ENCODE data around the gene ENDOV. TPM values are rescaled to one million over a fixed set of nuclear protein-coding genes. Genes with fewer than 3 reads are reported as not detected.

ENDOV gene
- total and polyA plus RNA-seq, 2 donors from 2014 or later, result 20.3 to 28.0 TPM

GRCh38 chr17:80455784-80456183 is 40.8 kb downstream of the ENDOV start:
- Histone ChIP-seq H3K4me1 (ENCODE audit: control insufficient read depth in 2 of 3, insufficient read depth in 2 of 3, low read depth in 1 of 3, low read length in 3 of 3) (peaks cover 0 to 11% (median 0%) of the 10 kb centered on the region in 3 donors), H3K27me3 (ENCODE audit: control insufficient read depth, insufficient read depth, low read length) (no peaks in the 10 kb centered on the region), H3K9me3 (ENCODE audit: control insufficient read depth in 2 of 3, insufficient read depth in 1 of 3, low read length in 3 of 3) (no peaks in the 10 kb centered on the region), H3K9ac (ENCODE audit: low read length in 3 of 3) (peak overlapping the region in 1 of 3 donors; percentile 93), H3K27ac (ENCODE audit: low read depth in 2 of 2, low read length in 2 of 2) (no peak overlapping the region), H3K4me3 (ENCODE audit: low read length in 3 of 3) (peak overlapping the region in 1 of 3 donors; percentile 82), H3K36me3 (ENCODE audit: control insufficient read depth in 2 of 3, insufficient read depth in 3 of 3, low read length in 3 of 3) (no peaks in the 10 kb centered on the region)
- no peak for TF ChIP-seq CTCF (IDR thresholded peaks at IDR 0.05; ENCODE audit: borderline replicate concordance, extremely low read depth, insufficient read depth)
- DNase-seq (no peak), FAIRE-seq (no peak)
- intact Hi-C loops (cut with DNase I), result no loop called here

- no peak overlapping the region for H3K4me3 ChIP-seq (ENCODE audit: low read length in 3 of 3)
- H3K9ac ChIP-seq (ENCODE audit: low read length in 3 of 3), result no peak overlapping the region
- intact Hi-C loops (cut with DNase I), result no loop called here
- H3K27ac ChIP-seq (ENCODE audit: low read depth in 2 of 2, low read length in 2 of 2), result no peak overlapping the region
- peaks cover 0 to 11% (median 0%) of the 10 kb centered on the region in 3 donors for H3K4me1 ChIP-seq (ENCODE audit: control insufficient read depth in 2 of 3, insufficient read depth in 2 of 3, low read depth in 1 of 3, low read length in 3 of 3)
- no peak for TF ChIP-seq CTCF (IDR thresholded peaks at IDR 0.05; ENCODE audit: borderline replicate concordance, extremely low read depth, insufficient read depth)
- FAIRE-seq (no peak), DNase-seq (no peak)
- H3K27me3 ChIP-seq (ENCODE audit: control insufficient read depth, insufficient read depth, low read length), result no peaks in the 10 kb centered on the region
- H3K9me3 ChIP-seq (ENCODE audit: control insufficient read depth in 2 of 3, insufficient read depth in 1 of 3, low read length in 3 of 3), result no peaks in the 10 kb centered on the region
- no peaks in the 10 kb centered on the region for H3K36me3 ChIP-seq (ENCODE audit: control insufficient read depth in 2 of 3, insufficient read depth in 3 of 3, low read length in 3 of 3)
Observed at GRCh38 chr17:80456465-80457235, 41.7 kb downstream of the ENDOV start.

- no peak for DNase-seq
- no peak for TF ChIP-seq CTCF (IDR thresholded peaks at IDR 0.05; ENCODE audit: borderline replicate concordance, extremely low read depth, insufficient read depth)
- H3K27ac ChIP-seq (ENCODE audit: low read depth in 2 of 2, low read length in 2 of 2), result no peak overlapping the region
- no peak overlapping the region for H3K9ac ChIP-seq (ENCODE audit: low read length in 3 of 3)
- no peaks in the 10 kb centered on the region for H3K36me3 ChIP-seq (ENCODE audit: control insufficient read depth in 2 of 3, insufficient read depth in 3 of 3, low read length in 3 of 3)
- intact Hi-C loops (cut with DNase I), result no loop called here
- no peak overlapping the region for H3K4me3 ChIP-seq (ENCODE audit: low read length in 3 of 3)
- no peaks in the 10 kb centered on the region for H3K9me3 ChIP-seq (ENCODE audit: control insufficient read depth in 2 of 3, insufficient read depth in 1 of 3, low read length in 3 of 3)
- peaks cover 0 to 11% (median 0%) of the 10 kb centered on the region in 3 donors for H3K4me1 ChIP-seq (ENCODE audit: control insufficient read depth in 2 of 3, insufficient read depth in 2 of 3, low read depth in 1 of 3, low read length in 3 of 3)
- no peaks in the 10 kb centered on the region for H3K27me3 ChIP-seq (ENCODE audit: control insufficient read depth, insufficient read depth, low read length)
- no peak for FAIRE-seq
Observed at GRCh38 chr17:80457236-80457856, 42.4 kb downstream of the ENDOV start.

Data from kidney (tissue), 14 donors.